Measurements from ENCODE around the gene LRRC57. TPM values are rescaled to one million over a fixed set of nuclear protein-coding genes. Genes with fewer than 3 reads are reported as not detected.

Gene LRRC57
- total and polyA plus RNA-seq, 2 of the 8 experiments (the other 6 are each of a cell fraction or from before 2014, with no cell fraction given): 5.0 to 12.7 TPM

DNA sequence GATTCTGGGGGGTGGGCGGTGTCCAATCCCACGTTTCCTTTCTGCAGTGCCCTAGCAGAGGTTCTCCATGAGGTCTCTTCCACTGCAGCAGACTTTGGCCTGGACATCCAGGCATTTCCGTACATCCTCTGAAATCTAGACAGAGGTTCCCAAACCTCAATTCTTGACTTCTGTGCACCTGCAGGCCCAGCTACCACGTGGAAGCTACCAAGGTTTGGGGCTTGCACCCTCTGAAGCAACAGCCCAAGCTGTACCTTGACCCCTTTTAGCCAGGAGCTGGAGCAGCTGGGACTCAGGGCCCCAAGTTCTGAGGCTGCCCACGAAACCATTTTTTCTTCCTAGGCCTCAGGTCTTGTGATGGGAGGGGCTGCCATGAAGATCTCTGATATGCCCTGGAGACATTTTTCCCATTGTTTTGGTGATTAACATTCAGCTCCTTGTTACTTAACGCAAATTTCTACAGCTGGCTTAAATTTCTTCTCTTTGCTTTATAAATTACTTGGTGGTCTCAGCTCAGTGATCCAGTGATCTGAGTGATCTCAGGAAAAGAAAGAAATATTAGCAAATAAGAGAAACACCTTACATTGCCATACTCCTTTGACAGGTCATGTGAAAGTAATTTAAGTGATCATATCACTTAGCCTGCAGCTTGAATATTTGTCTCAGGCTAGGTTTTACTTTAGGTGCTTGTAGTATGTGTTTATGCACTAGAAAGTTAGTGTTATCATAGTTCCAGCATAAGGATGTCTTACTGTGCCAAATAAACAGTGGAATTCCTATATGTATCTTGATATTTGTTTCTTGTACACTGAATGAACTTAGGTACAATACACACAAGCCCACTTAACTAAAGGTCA, 50.2 kb downstream of the LRRC57 start (continued):
- no peak for TF ChIP-seq SP4 (IDR thresholded peaks at IDR 0.05; ENCODE audit: low read length)
- no peak for TF ChIP-seq TAF7 (optimal IDR thresholded peaks at IDR 0.05; ENCODE audit: borderline replicate concordance, low read depth, low read length)
- TF ChIP-seq SIN3A (conservative IDR thresholded peaks at IDR 0.05 in 1 of 2, IDR thresholded peaks at IDR 0.05 in 1 of 2; ENCODE audit: low read depth in 1 of 2, low read length in 2 of 2): no peak
- TF ChIP-seq CBX5 (IDR thresholded peaks at IDR 0.05; ENCODE audit: low read depth, low read length): no peak
- TF ChIP-seq GTF2F1 (IDR thresholded peaks at IDR 0.05; ENCODE audit: borderline replicate concordance, low read depth, low read length): no peak
- no peak for TF ChIP-seq ASH2L (IDR thresholded peaks at IDR 0.05; ENCODE audit: low read length)
- TF ChIP-seq POLR2AphosphoS5 (IDR thresholded peaks at IDR 0.05; ENCODE audit: low read depth, low read length): no peak
- TF ChIP-seq, protein P1, sequence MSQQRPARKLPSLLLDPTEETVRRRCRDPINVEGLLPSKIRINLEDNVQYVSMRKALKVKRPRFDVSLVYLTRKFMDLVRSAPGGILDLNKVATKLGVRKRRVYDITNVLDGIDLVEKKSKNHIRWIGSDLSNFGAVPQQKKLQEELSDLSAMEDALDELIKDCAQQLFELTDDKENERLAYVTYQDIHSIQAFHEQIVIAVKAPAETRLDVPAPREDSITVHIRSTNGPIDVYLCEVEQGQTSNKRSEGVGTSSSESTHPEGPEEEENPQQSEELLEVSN (IDR thresholded peaks at IDR 0.05): no peak
- TF ChIP-seq CEBPB (IDR thresholded peaks at IDR 0.05; ENCODE audit: low read depth, low read length): no peak
